Gastroesophageal sphincter (tissue), 4 donors: Measurements from ENCODE around the gene KIAA0930. TPM values are rescaled to one million over a fixed set of nuclear protein-coding genes. Genes with fewer than 3 reads are reported as not detected.

ENCODE experiments used
- ATAC-seq: fragments of 150-250 bp; one replicate; pipeline ENCODE4 v1.9.1; 2016; ENCODE audit warnings: mild to moderate bottlenecking, moderate library complexity
- H3K27ac ChIP-seq, 4 donors: fragments of 200-600 bp; sonication (generic) in 3 of 4; 1 replicate in 3 of 4; 2 replicates in 1 of 4; pipeline ENCODE4 v1.5.1; 2016 to 2019
- H3K27me3 ChIP-seq: fragments of 200-600 bp; sonication (generic); one replicate; pipeline ENCODE4 v1.5.1; 2019
- H3K36me3 ChIP-seq, 2 donors: fragments of 200-600 bp; sonication (generic); one replicate each; pipeline ENCODE4 v1.5.1; 2019; ENCODE audit warnings: control low read depth in 1 of 2
- H3K4me1 ChIP-seq, 3 donors: fragments of 200-600 bp; sonication (generic); 1 replicate in 2 of 3; 2 replicates in 1 of 3; pipeline ENCODE4 v1.5.1; 2016 to 2019; ENCODE audit warnings: control low read depth in 2 of 3
- H3K4me3 ChIP-seq, 2 donors: fragments of 200-600 bp; sonication (generic); one replicate each; pipeline ENCODE4 v1.5.1; 2019; ENCODE audit warnings: mild to moderate bottlenecking in 1 of 2, moderate library complexity in 1 of 2
- H3K9me3 ChIP-seq, 3 donors: fragments of 200-600 bp; sonication (generic); one replicate each; pipeline ENCODE4 v1.5.1; 2017 to 2019; ENCODE audit warnings: control low read depth in 2 of 3
- CTCF ChIP-seq, 4 experiments: fragments of 200-600 bp in 2 of 4; fragments of 450-650 bp in 2 of 4; sonication (generic) in 1 of 4; IDR thresholded peaks; one replicate each; pipeline ENCODE4 v1.5.1; 2017 to 2019; ENCODE audit warnings: antibody characterized with exemption in 4 of 4, mild to moderate bottlenecking in 2 of 4, moderate library complexity in 2 of 4
- EP300 ChIP-seq: sonication (generic); formaldehyde crosslinking; IDR thresholded peaks from one replicate; pipeline ENCODE4 v1.6.1; 2017; ENCODE audit warnings: antibody characterized with exemption, mild to moderate bottlenecking
- POLR2A ChIP-seq, 2 donors: fragments of 450-650 bp; IDR thresholded peaks; one replicate each; pipeline ENCODE4 v1.6.1; 2017; ENCODE audit warnings: antibody characterized with exemption in 2 of 2, mild to moderate bottlenecking in 2 of 2, moderate library complexity in 1 of 2
- POLR2AphosphoS5 ChIP-seq: sonication (generic); formaldehyde crosslinking; IDR thresholded peaks from one replicate; pipeline ENCODE4 v1.6.1; 2017; ENCODE audit warnings: antibody characterized with exemption
- WGBS, 2 donors: methylation state at CpG; one replicate each; pipeline ENCODE4 v1.1.5; 2018; ENCODE audit warnings: low coverage in 1 of 2; 5-methylcytosine and 5-hydroxymethylcytosine counted together
- total RNA-seq, 4 donors: library from RNA; depleted of rRNA; stranded (reverse); fragments of >200 nt; gene quantifications; one replicate each; pipeline ENCODE4 v1.1.0, GENCODE V29; 2016

Gene KIAA0930
- total RNA-seq, 4 donors from 2014 or later: 26.1 to 54.2 (median 37.3) TPM

- Histone ChIP-seq H3K27ac (peak overlapping the region in 2 of 4 donors; percentile 17 to 22), H3K9me3 (no peaks in the 10 kb centered on the region), H3K36me3 (peaks cover 0 to 36% of the 10 kb centered on the region in 2 donors), H3K27me3 (no peaks in the 10 kb centered on the region), H3K4me1 (peaks cover 0 to 54% (median 27%) of the 10 kb centered on the region in 3 donors), H3K4me3 (no peak overlapping the region)
- ATAC-seq: peak; percentile 19
- WGBS, 2 donors: 10 to 47% methylated on average over 3 to 11 of the region's 29 CpGs
- TF ChIP-seq CTCF (IDR thresholded peaks at IDR 0.05): peak in 3 of 4 experiments; percentile 23 to 58 (median 55)
- TF ChIP-seq EP300: no peak
- no peak for TF ChIP-seq POLR2A (IDR thresholded peaks at IDR 0.05)
- no peak for TF ChIP-seq POLR2AphosphoS5
Observed at GRCh38 chr22:45208993-45209838, 31.5 kb downstream of the KIAA0930 start.

- peaks cover 0 to 42% of the 10 kb centered on the region in 2 donors for H3K36me3 ChIP-seq
- H3K27me3 ChIP-seq: no peaks in the 10 kb centered on the region
- no peak for ATAC-seq
- WGBS, 2 donors: 45 to 76% methylated on average over 2 to 6 of the region's 10 CpGs
- H3K4me1 ChIP-seq: peaks cover 0 to 51% (median 27%) of the 10 kb centered on the region in 3 donors
- H3K9me3 ChIP-seq: no peaks in the 10 kb centered on the region
- TF ChIP-seq CTCF (IDR thresholded peaks at IDR 0.05) (no peak), POLR2A (IDR thresholded peaks at IDR 0.05) (no peak), EP300 (no peak), POLR2AphosphoS5 (no peak)
- peak overlapping the region in 2 of 4 donors; percentile 17 to 22 for H3K27ac ChIP-seq
- H3K4me3 ChIP-seq: no peak overlapping the region
Observed at GRCh38 chr22:45208696-45208992, 32.0 kb downstream of the KIAA0930 start.

DNA sequence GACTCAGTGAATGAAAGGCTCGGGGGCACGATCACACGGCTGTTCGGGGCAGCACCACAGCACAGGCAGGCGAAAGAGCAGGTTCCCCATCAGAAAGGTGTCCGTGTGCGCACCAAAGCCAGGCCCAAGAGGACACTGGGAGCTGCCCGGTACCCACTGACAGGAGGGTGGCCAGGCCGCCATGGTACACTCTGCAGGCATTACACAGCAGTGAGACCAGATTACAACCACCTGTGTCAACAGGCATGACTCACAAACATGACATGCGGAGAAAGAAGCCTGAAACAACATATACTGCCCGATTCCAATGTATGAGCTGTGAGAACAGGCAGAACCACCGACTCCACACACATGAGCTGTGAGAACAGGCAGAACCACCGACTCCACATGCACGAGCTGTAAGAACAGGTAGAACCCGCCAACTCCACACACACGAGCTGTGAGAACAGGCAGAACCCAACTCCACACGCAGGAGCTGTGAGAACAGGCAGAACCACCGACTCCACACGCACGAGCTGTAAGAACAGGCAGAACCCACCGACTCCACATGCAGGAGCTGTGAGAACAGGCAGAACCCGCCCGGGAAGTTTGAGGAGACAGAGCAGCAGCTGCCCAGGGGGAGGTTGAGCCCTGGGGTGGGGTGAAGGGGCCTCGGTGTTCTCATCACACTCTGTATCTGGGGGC lies 32.6 kb downstream of the KIAA0930 start:
- H3K4me1 ChIP-seq: peaks cover 0 to 46% (median 25%) of the 10 kb centered on the region in 3 donors
- H3K36me3 ChIP-seq: peaks cover 0 to 47% of the 10 kb centered on the region in 2 donors
- no peak overlapping the region for H3K27ac ChIP-seq
- no peaks in the 10 kb centered on the region for H3K9me3 ChIP-seq
- 78 to 84% methylated on average over 10 to 11 of the region's 24 CpGs for WGBS, 2 donors
- TF ChIP-seq POLR2A (IDR thresholded peaks at IDR 0.05) (no peak), CTCF (IDR thresholded peaks at IDR 0.05) (no peak), EP300 (no peak)
- no peak for ATAC-seq
- H3K4me3 ChIP-seq: no peak overlapping the region
- no peaks in the 10 kb centered on the region for H3K27me3 ChIP-seq

DNA sequence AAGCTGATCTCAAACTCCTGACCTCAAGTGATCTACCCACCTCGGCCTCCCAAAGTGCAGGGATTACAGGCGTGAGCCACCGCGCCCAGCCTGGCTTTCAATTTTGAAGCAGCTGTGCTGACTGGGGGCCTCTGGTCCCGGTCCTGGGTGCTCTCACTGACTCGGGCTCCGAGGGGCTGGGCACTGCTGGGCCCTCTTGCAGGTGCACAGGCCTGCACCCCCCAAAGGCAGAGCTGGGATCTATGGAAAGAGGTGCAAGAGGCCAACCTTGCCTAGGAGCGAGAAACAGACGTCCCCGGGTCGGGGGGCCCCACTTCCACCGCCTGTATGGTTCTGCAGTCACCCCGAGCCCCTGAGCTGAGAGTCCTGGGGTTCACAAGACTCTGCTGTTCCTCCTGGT lies 33.2 kb downstream of the KIAA0930 start:
- H3K4me1 ChIP-seq: peaks cover 0 to 42% (median 22%) of the 10 kb centered on the region in 3 donors
- TF ChIP-seq EP300 (no peak), POLR2AphosphoS5 (no peak), CTCF (IDR thresholded peaks at IDR 0.05) (no peak), POLR2A (IDR thresholded peaks at IDR 0.05) (no peak)
- no peak overlapping the region for H3K27ac ChIP-seq

More for the DNA sequence above, 33.2 kb downstream of the KIAA0930 start:
- no CpG with 5 or more reads among the region's 13 CpGs for WGBS, 2 donors
- ATAC-seq: no peak
- no peaks in the 10 kb centered on the region for H3K27me3 ChIP-seq
- peaks cover 0 to 53% of the 10 kb centered on the region in 2 donors for H3K36me3 ChIP-seq
- no peaks in the 10 kb centered on the region for H3K9me3 ChIP-seq
- H3K4me3 ChIP-seq: no peak overlapping the region
